Stomach (tissue), 9 donors: ENCODE data around the gene NFRKB. TPM values are rescaled to one million over a fixed set of nuclear protein-coding genes. Genes with fewer than 3 reads are reported as not detected.

Source experiments
- DNase-seq, 2 donors: peaks; one replicate each; pipeline versions ENCODE4 v3.0.0 to v3.0.0-alpha.2; 2013 to 2019
- H3K27ac ChIP-seq, 5 donors: fragments of 200-600 bp in 4 of 5; sonication (generic) in 4 of 5; one replicate each; pipeline ENCODE4 v1.5.1; 2013 to 2019; ENCODE audit warnings: mild to moderate bottlenecking in 1 of 5, moderate library complexity in 1 of 5
- H3K27me3 ChIP-seq, 3 donors: fragments of 200-600 bp; sonication (generic); one replicate each; pipeline ENCODE4 v1.5.1; 2017 to 2019; ENCODE audit warnings: mixed run types in 1 of 3
- H3K36me3 ChIP-seq, 4 donors: fragments of 200-600 bp; sonication (generic); 1 replicate in 3 of 4; 2 replicates in 1 of 4; pipeline ENCODE4 v1.5.1; 2016 to 2019
- H3K4me1 ChIP-seq, 4 donors: fragments of 200-600 bp; sonication (generic); one replicate each; pipeline ENCODE4 v1.5.1; 2016 to 2019
- H3K4me3 ChIP-seq, 4 donors: fragments of 200-600 bp; sonication (generic) in 3 of 4; one replicate each; pipeline ENCODE4 v1.5.1; 2016 to 2019; ENCODE audit warnings: mild to moderate bottlenecking in 1 of 4
- H3K9me3 ChIP-seq, 4 donors: fragments of 200-600 bp; sonication (generic); one replicate each; pipeline ENCODE4 v1.5.1; 2016 to 2019
- CTCF ChIP-seq, 7 experiments: fragments of 450-650 bp in 4 of 7; fragments of 200-600 bp in 3 of 7; sonication (generic) in 3 of 7; IDR thresholded peaks; one replicate each; pipeline ENCODE4 v1.5.1; 2016 to 2019; ENCODE audit warnings: antibody characterized with exemption in 7 of 7, control low read depth in 2 of 7, mild to moderate bottlenecking in 1 of 7
- EP300 ChIP-seq: sonication (generic); formaldehyde crosslinking; IDR thresholded peaks from one replicate; pipeline ENCODE4 v1.6.1; 2017; ENCODE audit warnings: antibody characterized with exemption
- POLR2A ChIP-seq, 4 donors: fragments of 450-650 bp; IDR thresholded peaks; one replicate each; pipeline ENCODE4 v1.6.1; 2016; ENCODE audit warnings: antibody characterized with exemption in 4 of 4, control low read depth in 2 of 4, mild to moderate bottlenecking in 1 of 4, moderate library complexity in 1 of 4
- POLR2AphosphoS5 ChIP-seq, 3 donors: sonication (generic); formaldehyde crosslinking; IDR thresholded peaks; one replicate each; pipeline ENCODE4 v1.6.1; 2016; ENCODE audit warnings: antibody characterized with exemption in 3 of 3
- WGBS, 5 donors: extraction: QIAGEN DNeasy Blood & Tissue Kit in 3 of 5; methylation state at CpG; one replicate each; pipeline versions ENCODE4 v1.1.5 to v1.1.7; 2013 to 2018; 5-methylcytosine and 5-hydroxymethylcytosine counted together
- intact Hi-C: fragments of 100-400 bp; cut with DNase I; formaldehyde crosslinking; loops from one replicate; pipeline ENCODE4 v1.15.1; 2023; ENCODE audit warnings: low total_unique reads
- polyA plus RNA-seq, 3 donors: library from polyadenylated mRNA; stranded (reverse); fragments of 200-250 nt; gene quantifications; one replicate each; pipeline ENCODE4 v1.2.3, GENCODE V29; 2013
- total RNA-seq, 5 donors: library from RNA; depleted of rRNA; stranded (reverse); fragments of >200 nt; gene quantifications; one replicate each; pipeline versions ENCODE4 v1.1.0 to v1.2.3, GENCODE V29; 2014 to 2016
- donor health status: healthy with polysubstance abuse.
- donor health status: Bipolar disorder and iron deficiency.
- donor health status: healthy.

NFRKB gene
- total and polyA plus RNA-seq, 8 donors: 4.4 to 127 (median 14.5) TPM

- TF ChIP-seq EP300: no peak
- TF ChIP-seq POLR2AphosphoS5 (IDR thresholded peaks at IDR 0.05): peak in 1 of 3 donors; percentile 37
- no peak for TF ChIP-seq CTCF (IDR thresholded peaks at IDR 0.05)
- H3K27ac ChIP-seq: peak overlapping the region in 2 of 5 donors; percentile 1 to 28
- H3K4me3 ChIP-seq: no peak overlapping the region
- peaks cover 59 to 92% (median 86%) of the 10 kb centered on the region in 4 donors for H3K36me3 ChIP-seq
- H3K4me1 ChIP-seq: peaks cover 5 to 32% (median 15%) of the 10 kb centered on the region in 4 donors
- 25 to 54% (median 37%) methylated on average over 3 of the region's 3 CpGs for WGBS, 5 donors
- H3K9me3 ChIP-seq: no peaks in the 10 kb centered on the region
- no peaks in the 10 kb centered on the region for H3K27me3 ChIP-seq
- peak in 1 of 2 donors; percentile 66 for DNase-seq
- intact Hi-C loops: no loop called here
These were observed 29.1 kb downstream of the NFRKB start for GRCh38 chr11:129866311-129866710.

- no peak for TF ChIP-seq POLR2AphosphoS5 (IDR thresholded peaks at IDR 0.05)
- TF ChIP-seq EP300: no peak
- TF ChIP-seq POLR2A (IDR thresholded peaks at IDR 0.05): no peak
- TF ChIP-seq CTCF (IDR thresholded peaks at IDR 0.05): no peak
- intact Hi-C loops: no loop called here
- Histone ChIP-seq H3K9me3 (no peaks in the 10 kb centered on the region), H3K27ac (peak overlapping the region in 1 of 5 donors; percentile 1), H3K4me1 (peaks cover 5 to 35% (median 17%) of the 10 kb centered on the region in 4 donors), H3K27me3 (no peaks in the 10 kb centered on the region), H3K4me3 (no peak overlapping the region), H3K36me3 (peaks cover 53 to 87% (median 83%) of the 10 kb centered on the region in 4 donors)
- DNase-seq: no peak
- WGBS, 5 donors: 67 to 75% (median 72%) methylated on average over 4 of the region's 4 CpGs
These were observed 29.7 kb downstream of the NFRKB start for GRCh38 chr11:129865701-129866100.

DNA sequence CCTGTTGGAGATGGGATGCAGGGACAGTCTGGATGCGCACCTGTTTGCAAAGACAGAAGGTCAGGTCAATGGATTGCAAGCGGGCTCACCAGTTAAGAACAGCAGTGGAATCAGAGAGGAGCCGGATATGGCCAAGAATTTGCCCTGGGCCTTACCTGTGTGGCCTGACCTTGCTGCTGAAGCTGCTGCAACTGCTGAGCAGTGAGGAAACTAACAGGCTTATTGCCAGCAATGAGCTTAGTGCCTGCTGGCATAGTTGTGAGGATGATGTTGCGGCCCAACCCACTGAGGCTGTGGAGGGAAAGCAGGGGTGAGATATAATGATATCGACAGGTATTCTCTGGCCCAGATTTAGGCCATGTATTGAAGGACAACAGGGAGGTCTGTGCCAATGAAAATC is 30.6 kb downstream of the NFRKB start:
- Histone ChIP-seq H3K4me1 (peaks cover 5 to 35% (median 17%) of the 10 kb centered on the region in 4 donors), H3K9me3 (no peaks in the 10 kb centered on the region), H3K27me3 (no peaks in the 10 kb centered on the region), H3K36me3 (peaks cover 46 to 87% (median 83%) of the 10 kb centered on the region in 4 donors), H3K4me3 (no peak overlapping the region), H3K27ac (no peak overlapping the region)
- DNase-seq: no peak
- TF ChIP-seq POLR2A (IDR thresholded peaks at IDR 0.05) (no peak), CTCF (IDR thresholded peaks at IDR 0.05) (no peak), POLR2AphosphoS5 (IDR thresholded peaks at IDR 0.05) (no peak), EP300 (no peak)
- intact Hi-C loops: no loop called here
- WGBS, 5 donors: 84 to 89% (median 85%) methylated on average over 4 to 5 of the region's 5 CpGs

GRCh38 chr11:129861702-129862522 is 33.5 kb downstream of the NFRKB start:
- H3K9me3 ChIP-seq: no peaks in the 10 kb centered on the region
- H3K4me3 ChIP-seq: no peak overlapping the region
- peaks cover 29 to 80% (median 67%) of the 10 kb centered on the region in 4 donors for H3K36me3 ChIP-seq
- TF ChIP-seq POLR2AphosphoS5 (IDR thresholded peaks at IDR 0.05) (peak in 1 of 3 donors; percentile 77), EP300 (no peak)
- DNase-seq: peak; percentile 89 to 95
- no peaks in the 10 kb centered on the region for H3K27me3 ChIP-seq
- 41 to 53% (median 48%) methylated on average over 16 of the region's 16 CpGs for WGBS, 5 donors
- intact Hi-C loops: no loop called here
- peaks cover 5 to 28% (median 16%) of the 10 kb centered on the region in 4 donors for H3K4me1 ChIP-seq
- H3K27ac ChIP-seq: peak overlapping the region; percentile 53 to 74 (median 66)
